ENCODE results near the gene RACK1. TPM values are rescaled to one million over a fixed set of nuclear protein-coding genes. Genes with fewer than 3 reads are reported as not detected.

Gene RACK1
- total and polyA plus RNA-seq, 2 of the 8 experiments (the other 6 are each of a cell fraction or from before 2014, with no cell fraction given): 2,589 to 7,971 TPM

- TF ChIP-seq TCF12 (IDR thresholded peaks at IDR 0.05; ENCODE audit: low read depth, low read length) (no peak), GTF2F1 (IDR thresholded peaks at IDR 0.05; ENCODE audit: borderline replicate concordance, low read depth, low read length) (no peak), SIRT6 (IDR thresholded peaks at IDR 0.05; ENCODE audit: low read length) (no peak), CHD1 (IDR thresholded peaks at IDR 0.05; ENCODE audit: low read depth, low read length) (no peak)
Measured at GRCh38 chr5:181193656-181194055, 50.0 kb downstream of the RACK1 start (continued).
